SIG-M5 (cell line): ENCODE results near the gene TMEM273.
"Not testable (repeated sequence)": the region's sequence is repeated elsewhere in the genome, so short reads cannot be mapped to it uniquely, and the experiment has no call there.

ENCODE experiments used
- DNase-seq: peaks from one replicate; lab custom pipeline; 2025; lab: John Stamatoyannopoulos, UW

Gene TMEM273

GRCh38 chr10:49205206-49205605 lies 17.0 kb upstream of the TMEM273 start:
- DNase-seq = no peak

- DNase-seq = no peak
Measured at GRCh38 chr10:49204119-49204518, 15.9 kb upstream of the TMEM273 start.

- DNase-seq = no peak
Measured at GRCh38 chr10:49202266-49202665, 14.1 kb upstream of the TMEM273 start.

- no peak for DNase-seq
Measured at GRCh38 chr10:49200854-49201253, 12.7 kb upstream of the TMEM273 start.

- no peak for DNase-seq
Measured at GRCh38 chr10:49197171-49197570, 9.0 kb upstream of the TMEM273 start.

GRCh38 chr10:49195864-49196263 lies 7.7 kb upstream of the TMEM273 start:
- not testable (repeated sequence) for DNase-seq

- DNase-seq = no peak
Measured at GRCh38 chr10:49194212-49194920, 6.2 kb upstream of the TMEM273 start.

GRCh38 chr10:49191349-49191748 lies 3.2 kb upstream of the TMEM273 start:
- DNase-seq = no peak

GRCh38 chr10:49189422-49189821 lies 1.2 kb upstream of the TMEM273 start:
- no peak for DNase-seq

- DNase-seq = no peak
Measured at GRCh38 chr10:49187044-49187484, 1.1 kb downstream of the TMEM273 start.

- no peak for DNase-seq
Measured at GRCh38 chr10:49186613-49187012, 1.6 kb downstream of the TMEM273 start.

GRCh38 chr10:49185213-49185612 lies 3.0 kb downstream of the TMEM273 start:
- DNase-seq = no peak

GRCh38 chr10:49184642-49185111 lies 3.5 kb downstream of the TMEM273 start:
- no peak for DNase-seq

GRCh38 chr10:49183596-49184542 lies 4.3 kb downstream of the TMEM273 start:
- no peak for DNase-seq

GRCh38 chr10:49182776-49183175 lies 5.4 kb downstream of the TMEM273 start:
- DNase-seq = no peak

GRCh38 chr10:49180444-49180860 lies 7.7 kb downstream of the TMEM273 start:
- no peak for DNase-seq

- no peak for DNase-seq
Measured at GRCh38 chr10:49179699-49180443, 8.3 kb downstream of the TMEM273 start.

- DNase-seq = no peak
Measured at GRCh38 chr10:49178489-49179471, 9.4 kb downstream of the TMEM273 start.

GRCh38 chr10:49177391-49178355 lies 10.5 kb downstream of the TMEM273 start:
- no peak for DNase-seq
